TTC549 (cell line): ENCODE data around the gene DNAJC2.

Source experiments
- FAIRE-seq: peaks from 2 replicates; lab custom pipeline; 2012; peaks lifted over from hg19 to GRCh38; lab: Jason Lieb, UNC

The DNAJC2 gene

DNA sequence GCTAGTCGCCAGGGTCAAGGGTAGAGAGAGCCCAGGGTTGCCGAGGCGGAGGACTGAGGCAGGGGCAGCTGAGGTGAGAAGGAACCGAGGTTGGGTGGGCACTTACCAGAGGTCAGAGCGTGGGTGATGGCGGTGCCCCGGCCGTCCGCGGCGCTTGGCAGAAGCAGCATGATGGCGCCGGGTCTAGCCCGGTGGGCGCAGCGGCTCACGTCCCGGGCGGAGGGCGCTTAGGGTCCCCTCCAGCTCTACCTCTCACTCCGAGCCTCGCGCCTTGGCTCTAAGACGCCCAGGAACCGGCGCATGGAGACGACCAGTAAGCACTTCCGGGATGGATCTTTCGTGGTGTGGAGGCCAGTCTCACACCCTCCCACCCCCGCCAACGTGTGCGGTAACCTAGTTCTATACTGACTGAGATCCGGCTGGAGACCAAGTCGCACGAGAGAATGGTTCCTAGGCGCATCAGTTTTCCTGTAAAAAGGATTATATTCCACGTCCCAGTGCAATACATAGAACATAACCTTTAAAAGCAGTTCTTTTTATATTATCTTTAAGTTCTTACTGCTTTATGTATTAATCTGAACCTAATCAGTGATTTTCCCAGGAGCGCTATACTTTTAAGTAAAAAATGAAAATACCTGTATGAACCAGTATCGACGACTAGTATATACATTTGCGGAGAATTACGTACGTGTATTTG, at the start of gene DNAJC2:
Gene DNAJC2, minus strand, starts transcription at position 315 of the 697 bp plus-strand sequence. Its CDS starts 145 bp downstream, at position 170.
- no peak for FAIRE-seq

GRCh38 chr7:103391976-103392375, 47.4 kb upstream of the DNAJC2 start:
- FAIRE-seq: no peak

DNA sequence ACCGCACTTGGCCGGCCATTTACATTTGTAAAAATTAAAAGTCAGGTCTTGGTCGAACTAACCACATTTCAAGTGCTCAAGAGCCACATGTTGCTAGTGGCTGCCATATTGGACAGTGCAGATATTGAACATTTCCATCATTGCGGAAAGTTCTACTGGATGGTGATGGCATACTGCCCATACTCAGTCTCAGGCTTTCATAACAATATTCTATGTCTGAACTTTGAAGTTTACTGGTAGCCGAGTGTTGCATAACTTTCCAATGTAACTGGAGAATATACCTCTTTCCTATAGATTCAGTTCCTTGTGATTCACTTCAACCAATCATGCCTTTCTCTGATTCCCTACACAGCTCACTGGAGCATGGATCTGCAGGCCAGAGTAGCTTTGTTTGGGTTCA, 46.6 kb upstream of the DNAJC2 start:
- FAIRE-seq: no peak

GRCh38 chr7:103389263-103389662, 44.7 kb upstream of the DNAJC2 start:
- FAIRE-seq: no peak

- no peak for FAIRE-seq
Observed at GRCh38 chr7:103388469-103389140, 44.0 kb upstream of the DNAJC2 start.

DNA sequence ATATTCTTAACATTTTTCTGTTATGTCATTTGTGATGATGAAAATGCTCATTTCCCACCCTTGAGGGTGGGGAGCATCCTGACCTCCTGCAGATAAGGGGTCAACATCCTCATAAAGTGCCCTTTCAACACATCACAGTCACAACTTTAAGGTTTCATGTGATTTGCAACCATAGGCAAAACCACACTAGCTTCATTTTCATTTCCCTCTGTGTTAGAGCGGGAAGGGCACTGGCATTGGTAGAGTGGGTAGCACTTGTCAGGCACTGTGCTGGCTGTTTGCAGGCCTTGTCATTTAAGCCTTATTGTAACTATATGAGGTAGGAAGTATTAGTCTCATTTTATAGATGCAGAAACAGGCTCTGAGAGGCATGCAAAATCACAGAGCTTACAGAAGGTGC, 42.7 kb upstream of the DNAJC2 start:
- no peak for FAIRE-seq

GRCh38 chr7:103382032-103382402, 37.5 kb upstream of the DNAJC2 start:
- FAIRE-seq: no peak

DNA sequence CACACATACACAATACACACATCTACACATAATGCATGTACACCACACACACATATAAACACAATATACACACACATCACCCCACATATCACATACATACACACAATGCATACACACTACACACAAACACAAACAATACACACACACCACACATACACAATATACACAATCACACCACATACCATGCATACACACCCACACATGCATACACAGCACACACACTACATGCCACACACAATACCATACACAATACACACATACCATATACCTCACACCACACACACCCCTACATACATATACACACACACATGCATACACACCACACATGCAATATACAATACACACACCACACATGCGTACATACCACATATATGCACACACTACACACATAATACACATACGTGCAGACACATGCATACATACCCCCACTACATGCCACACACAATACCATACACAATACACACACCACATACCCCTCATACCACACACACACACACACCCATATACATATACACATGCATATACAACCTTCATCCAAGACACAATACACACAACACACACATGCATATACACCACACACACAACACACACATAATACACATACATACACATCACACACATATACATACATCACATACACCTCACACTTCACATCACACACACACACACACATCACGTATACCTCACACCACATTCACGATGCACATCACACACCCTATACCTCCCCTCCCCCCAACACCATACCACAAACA, 36.9 kb upstream of the DNAJC2 start:
- FAIRE-seq: no peak

GRCh38 chr7:103380395-103381191, 36.0 kb upstream of the DNAJC2 start:
- FAIRE-seq: no peak

DNA sequence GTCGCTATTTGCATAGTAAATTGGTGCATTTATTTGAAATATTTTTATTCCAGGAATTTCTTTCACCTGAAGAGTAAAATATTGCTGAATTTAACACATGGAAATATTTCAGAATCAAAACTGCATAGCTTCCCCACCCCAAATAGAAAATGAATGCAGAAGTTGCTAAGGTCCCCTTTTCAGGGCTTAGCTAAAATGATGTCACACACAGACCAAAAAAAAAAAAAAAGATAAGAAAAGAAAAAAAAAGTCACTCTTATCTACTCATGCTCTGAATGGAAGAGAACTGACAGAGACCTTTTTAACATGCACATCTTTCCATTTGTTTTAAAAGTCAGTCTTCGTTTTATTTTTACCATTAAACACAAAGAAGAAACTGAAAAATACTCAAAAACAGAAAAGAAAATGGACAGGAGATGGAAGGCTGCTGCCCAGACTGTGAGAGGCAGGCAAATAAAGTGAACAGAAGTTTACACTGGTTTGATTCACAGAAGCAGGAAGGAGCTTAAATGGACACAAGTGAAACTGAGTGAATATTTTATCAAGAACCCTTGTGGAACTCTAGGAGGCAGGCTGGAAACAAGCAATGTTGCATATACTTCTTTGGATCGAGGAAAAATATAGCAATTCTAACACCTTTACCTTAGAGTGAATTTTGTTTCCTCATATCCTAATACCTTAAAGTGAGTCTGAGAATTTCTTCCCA, 34.9 kb upstream of the DNAJC2 start:
- no peak for FAIRE-seq

DNA sequence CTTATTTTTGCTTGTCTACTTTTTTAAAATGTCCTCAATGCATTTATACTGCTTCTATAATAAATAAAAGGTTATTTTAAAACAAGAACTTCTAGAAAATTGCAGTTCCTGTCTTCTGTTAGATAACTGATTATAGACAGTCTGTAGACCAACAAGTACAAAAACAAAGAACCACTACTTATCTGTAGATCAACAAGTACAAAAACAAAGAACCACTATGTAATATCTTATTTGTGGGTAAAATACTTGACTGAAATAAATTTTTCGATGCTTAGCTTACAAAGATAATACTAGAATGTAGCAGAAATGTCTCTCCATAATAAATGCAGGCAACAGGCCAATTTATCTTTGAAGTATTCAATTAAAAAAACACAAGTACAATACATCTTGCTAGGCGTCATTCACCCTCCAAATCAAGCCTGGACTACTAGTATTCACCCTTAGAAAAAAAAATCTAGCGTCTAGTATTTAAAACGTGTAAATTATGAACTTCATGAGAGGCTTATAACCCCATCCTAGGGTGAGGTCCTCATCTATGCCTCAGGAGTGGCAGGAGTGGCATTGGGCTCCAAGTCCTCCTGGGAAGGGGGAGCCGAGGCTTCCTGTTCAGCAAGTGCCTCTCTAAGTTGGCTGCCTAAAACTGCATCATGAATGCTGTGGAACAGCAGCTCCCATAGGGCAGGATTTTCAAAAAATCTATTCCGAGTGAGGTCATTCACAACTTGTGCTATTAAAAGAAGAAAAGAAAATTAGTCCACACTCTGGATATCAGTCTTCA, 29.5 kb upstream of the DNAJC2 start:
- FAIRE-seq: no peak

DNA sequence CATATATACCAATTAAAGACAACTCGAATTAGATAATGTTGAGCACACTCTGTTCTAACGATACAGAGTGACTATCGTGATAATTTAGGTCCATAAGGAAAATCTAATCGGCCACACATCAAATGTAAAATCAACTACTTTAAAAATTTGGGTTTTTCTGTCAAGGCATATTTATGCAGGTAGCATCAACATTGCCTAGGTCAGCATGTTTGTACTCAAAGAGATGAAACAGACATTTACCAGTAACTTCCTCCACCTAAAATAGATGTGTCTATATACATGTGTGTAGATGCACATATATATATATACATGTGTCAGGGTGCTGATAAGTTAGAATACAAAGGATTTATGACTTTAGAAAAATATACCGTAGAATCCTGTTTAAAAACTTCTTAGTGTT, 24.9 kb upstream of the DNAJC2 start:
- no peak for FAIRE-seq

GRCh38 chr7:103349805-103350204, 5.2 kb upstream of the DNAJC2 start:
- FAIRE-seq: no peak

DNA sequence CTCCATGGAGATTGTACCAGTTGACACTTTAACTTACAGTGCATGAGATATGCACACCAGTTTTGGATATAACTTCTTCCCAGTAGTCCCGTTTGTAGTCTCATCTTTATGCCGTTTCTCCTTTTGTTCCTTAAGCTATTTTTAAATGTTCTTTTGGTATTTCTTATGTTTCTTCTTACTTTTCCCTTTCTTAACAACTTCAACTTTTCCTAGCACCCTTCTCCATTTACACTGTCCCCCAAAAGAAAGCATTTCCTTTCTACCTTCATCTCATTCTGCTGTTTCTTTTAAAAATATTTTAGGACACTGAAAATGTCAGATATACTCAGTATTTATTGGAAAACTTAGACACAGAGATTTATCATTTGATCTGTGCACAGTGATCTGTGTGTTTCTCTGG, 4.4 kb upstream of the DNAJC2 start:
- no peak for FAIRE-seq

- FAIRE-seq: no peak
Observed at GRCh38 chr7:103348452-103348851, 3.9 kb upstream of the DNAJC2 start.

DNA sequence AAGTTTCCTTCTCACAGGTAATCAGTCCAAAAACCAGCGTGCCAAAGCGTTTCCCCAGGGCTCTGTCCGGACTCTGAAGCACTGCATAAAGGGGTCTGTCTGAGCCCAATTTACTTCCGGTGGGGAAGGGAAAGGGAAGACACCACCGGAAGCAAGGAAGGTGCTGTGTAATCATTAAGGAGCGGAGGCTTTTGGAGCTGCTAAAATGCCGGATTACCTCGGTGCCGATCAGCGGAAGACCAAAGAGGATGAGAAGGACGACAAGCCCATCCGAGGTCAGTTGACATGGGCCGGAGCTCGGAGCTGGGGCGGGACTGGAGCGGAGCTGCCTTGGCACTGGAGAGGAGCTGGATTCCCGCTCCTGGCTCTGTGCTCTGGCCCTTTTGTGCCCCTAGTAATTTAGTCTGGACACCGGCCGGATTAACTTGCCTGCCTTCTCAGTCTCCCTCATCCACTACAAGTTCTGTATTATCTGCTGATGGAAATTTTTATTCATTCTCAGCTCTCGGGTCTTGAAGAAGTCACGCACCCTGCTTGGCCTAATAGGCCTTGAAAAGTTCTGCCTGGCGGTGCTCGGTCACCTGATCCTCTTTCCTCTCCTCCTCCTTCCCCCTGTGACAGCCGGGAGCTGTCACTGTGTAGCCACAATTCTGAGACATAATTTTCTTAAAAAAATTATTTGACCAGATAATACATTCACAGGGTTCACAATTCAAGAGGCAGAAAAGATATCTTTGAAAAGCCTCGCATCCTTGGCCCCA, 3.1 kb upstream of the DNAJC2 start, which contains the start of gene PSMC2:
Gene PSMC2, plus strand, starts transcription at position 137 of the 761 bp plus-strand sequence. Its CDS starts 69 bp downstream, at position 206.
- no peak for FAIRE-seq

GRCh38 chr7:103346396-103346795, 1.8 kb upstream of the DNAJC2 start:
- no peak for FAIRE-seq

GRCh38 chr7:103343758-103344452, 662 bp downstream of the DNAJC2 start:
- FAIRE-seq: no peak

DNA sequence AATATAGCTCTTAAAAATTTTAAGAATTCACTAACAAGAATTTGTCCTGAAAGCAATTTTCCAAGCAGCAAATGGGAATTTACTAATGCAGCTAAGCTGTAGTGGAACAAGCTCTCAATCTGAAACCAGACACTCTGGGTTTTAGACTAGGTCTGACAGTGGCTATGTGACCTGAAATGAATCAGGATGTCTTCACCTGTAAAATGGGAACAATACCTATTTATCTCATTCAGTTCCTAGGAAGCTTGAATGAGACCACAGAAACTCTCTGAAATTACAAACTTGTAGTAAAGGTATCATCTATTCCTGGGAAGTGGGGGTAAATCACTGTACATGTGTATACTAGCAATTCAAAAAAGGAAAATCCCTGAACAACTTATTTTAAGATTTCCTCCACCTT, 1.2 kb downstream of the DNAJC2 start:
- no peak for FAIRE-seq

- FAIRE-seq: no peak
Observed at GRCh38 chr7:103341466-103341865, 3.1 kb downstream of the DNAJC2 start.
